HG03108 (cell line): ENCODE data around the gene SUOX.
"Not testable (repeated sequence)": the region's sequence is repeated elsewhere in the genome, so short reads cannot be mapped to it uniquely, and the experiment has no call there.

Experiments
- ATAC-seq: cut with Tn5 transposase; IDR thresholded peaks from one replicate; pipeline ENCODE4 v1.9.1; 2021; ENCODE audit warnings: moderate library complexity; ENCODE audit not compliant: unreplicated experiment

The SUOX gene

DNA sequence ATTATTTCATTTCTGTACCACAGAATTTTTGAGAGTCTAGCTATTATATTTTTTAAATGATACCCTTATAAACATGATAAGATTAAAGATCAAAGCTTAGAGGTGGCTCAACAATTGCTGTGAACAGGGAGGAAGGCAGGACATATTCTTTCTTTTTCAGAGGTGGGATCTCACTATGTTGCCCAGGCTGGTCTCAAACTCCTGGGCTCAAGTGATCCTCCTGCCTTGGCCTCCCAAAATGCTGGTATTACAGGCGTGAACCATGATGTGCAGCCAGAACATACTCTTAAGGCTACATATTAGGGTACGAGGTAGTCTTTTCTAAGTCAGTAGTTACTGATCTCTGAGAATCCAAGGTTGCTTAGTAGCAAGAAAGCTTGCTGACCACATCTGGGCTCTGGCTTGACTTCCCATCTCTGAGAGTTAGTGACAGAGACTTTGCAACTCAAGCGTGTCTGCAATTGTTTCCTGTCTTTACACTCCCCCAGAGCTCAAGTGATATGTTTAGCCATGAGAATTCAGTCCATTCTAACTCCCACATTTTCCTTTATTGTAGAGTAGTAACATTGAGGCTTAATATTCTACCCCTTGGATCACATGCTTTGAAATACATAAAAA is 14.6 kb upstream of the SUOX start:
- peak; percentile 93 for ATAC-seq

DNA sequence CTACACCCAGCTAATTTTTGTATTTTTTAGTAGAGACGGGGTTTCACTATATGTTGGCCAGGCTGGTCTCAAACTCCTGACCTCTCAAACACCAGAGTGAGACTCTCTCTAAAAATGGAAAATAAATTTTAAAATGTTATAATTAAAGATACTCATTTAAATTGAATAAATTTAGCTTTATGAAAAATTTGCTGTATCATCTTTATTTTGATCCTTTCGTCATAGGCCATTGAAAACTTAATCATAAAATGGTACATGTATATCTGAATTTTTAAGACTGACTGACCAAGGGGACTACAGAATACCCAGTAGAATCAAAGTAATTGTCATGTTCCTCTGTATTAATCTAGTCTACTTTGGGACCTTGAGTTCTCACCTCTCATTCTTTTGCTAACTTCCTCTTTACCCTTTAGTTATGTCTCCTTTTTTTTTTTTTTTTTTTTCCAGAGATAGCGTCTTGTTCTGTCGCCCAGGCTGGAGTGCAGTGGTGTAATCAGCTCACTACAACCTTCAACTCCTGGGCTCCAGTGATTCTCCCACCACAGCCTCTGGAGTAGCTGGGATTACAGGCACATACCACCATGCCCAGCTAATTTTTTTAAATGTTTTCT is 13.7 kb upstream of the SUOX start:
- ATAC-seq = no peak

DNA sequence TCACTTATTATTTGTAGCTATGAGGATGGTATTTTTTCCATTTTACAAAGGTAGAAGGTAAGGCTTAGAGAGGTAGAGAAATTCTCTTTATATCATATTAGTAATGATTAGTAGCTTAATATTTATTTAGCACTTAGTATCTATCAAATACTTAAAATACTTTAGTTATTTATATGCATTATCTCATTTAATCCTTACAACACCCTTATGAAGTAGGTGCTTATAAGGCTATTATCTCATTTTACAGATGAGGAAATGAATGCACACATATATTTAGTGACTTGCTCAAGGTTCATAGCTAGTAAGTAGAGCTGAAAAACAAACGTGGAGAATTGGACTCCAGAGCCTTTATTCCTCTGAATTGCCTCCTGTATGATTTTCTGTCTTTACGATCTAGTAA is 12.2 kb upstream of the SUOX start:
- no peak for ATAC-seq

- no peak for ATAC-seq
Measured at GRCh38 chr12:55985341-55985740, 11.7 kb upstream of the SUOX start.

DNA sequence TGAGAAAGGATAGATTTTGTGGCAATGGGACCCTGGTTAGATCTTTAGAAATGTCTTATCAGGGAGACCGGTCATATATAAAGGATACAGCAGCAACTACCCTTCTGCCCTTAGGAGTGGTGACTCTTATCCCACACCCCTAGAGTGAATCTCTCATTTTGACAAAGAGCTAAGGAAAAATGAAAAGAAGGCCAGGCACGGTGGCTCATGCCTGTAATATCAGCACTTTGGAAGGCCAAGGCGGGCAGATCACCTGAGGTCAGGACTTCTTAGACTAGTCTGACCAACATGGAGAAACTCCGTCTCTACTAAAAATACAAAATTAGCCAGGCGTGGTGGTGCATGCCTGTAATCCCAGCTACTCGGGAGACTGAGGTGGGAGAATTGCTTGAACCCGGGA is 11.1 kb upstream of the SUOX start:
- ATAC-seq = not testable (repeated sequence)

DNA sequence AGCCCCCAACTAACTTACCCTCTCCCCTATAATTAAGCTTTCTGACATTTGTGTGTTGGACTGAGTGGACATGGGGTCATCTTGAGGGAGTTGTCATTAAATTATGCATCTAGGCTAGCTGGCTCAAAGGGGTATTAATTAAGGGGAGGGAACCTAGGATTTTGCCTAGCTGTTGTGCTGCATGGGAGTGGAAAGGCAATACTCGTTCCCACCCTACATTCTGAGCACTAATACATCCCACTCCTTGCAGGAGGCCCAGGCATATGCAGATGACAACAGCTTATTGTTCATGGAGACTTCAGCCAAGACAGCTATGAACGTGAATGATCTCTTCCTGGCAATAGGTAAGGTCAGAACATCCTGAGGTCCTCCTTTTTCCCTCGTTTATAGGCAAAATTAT is 6.0 kb upstream of the SUOX start:
- no peak for ATAC-seq

- ATAC-seq = no peak
Measured at GRCh38 chr12:55993230-55993853, 3.7 kb upstream of the SUOX start.

DNA sequence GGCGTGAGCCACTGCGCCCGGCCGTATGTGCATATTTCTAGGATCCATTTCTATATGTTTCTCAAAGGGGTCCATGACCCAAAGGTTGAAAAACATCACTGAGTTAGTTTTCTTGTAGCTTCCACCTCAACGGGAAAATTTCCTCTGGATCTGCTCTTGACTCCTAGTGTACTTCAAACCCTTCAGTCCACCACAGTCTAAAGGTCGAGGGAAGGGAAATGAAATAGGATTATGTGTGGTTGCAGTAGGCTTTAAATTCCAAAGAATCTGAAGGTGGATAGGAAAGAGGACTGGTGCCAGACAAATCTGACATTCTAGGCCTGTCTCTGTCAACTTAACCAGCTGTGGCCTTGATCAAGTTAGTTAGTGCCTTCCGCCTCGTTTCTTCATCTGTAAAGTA is 1.7 kb upstream of the SUOX start:
- ATAC-seq = no peak

GRCh38 chr12:55996201-55996714 is 818 bp upstream of the SUOX start:
- ATAC-seq = no peak

DNA sequence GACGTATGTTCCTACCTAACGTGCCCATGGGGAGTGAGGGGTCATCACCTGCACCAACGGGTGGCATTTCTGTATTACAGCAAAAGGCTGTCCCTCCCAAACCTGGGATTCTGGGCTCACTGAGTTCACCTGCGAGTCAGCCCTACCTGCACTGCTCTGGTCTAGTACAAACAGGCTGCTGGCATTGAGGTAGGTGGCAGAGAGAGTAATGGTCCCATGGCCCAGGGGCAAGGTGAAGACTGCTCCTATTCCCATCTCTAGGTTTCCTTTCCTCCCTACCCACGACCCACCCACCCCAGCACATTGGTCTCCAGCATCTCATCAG is 421 bp downstream of the SUOX start:
- no peak for ATAC-seq

GRCh38 chr12:55999522-55999921 is 2.4 kb downstream of the SUOX start:
- ATAC-seq = not testable (repeated sequence)

DNA sequence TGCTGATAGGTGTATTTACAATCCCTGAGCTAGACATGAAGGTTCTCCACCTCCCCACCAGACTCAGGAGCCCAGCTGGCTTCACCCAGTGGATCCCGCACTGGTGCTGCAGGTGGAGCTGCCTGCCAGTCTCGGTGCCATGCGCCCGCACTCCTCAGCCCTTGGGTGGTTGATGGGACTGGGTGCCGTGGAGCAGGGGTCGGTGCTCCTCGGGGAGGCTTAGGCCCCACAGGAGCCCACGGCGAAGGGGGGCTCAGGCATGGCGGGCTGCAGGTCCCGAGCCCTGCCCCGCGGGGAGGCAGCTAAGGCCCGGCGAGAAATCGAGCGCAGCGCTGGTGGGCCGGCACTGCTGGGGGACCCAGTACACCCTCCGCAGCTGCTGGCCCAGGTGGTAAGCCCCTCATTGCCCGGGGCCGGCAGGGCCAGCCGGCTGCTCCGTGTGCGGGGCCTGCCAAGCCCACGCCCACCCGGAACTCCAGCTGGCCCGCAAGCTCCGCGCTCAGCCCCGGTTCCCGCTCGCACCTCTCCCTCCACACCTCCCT is 3.0 kb downstream of the SUOX start:
- ATAC-seq = not testable (repeated sequence)

DNA sequence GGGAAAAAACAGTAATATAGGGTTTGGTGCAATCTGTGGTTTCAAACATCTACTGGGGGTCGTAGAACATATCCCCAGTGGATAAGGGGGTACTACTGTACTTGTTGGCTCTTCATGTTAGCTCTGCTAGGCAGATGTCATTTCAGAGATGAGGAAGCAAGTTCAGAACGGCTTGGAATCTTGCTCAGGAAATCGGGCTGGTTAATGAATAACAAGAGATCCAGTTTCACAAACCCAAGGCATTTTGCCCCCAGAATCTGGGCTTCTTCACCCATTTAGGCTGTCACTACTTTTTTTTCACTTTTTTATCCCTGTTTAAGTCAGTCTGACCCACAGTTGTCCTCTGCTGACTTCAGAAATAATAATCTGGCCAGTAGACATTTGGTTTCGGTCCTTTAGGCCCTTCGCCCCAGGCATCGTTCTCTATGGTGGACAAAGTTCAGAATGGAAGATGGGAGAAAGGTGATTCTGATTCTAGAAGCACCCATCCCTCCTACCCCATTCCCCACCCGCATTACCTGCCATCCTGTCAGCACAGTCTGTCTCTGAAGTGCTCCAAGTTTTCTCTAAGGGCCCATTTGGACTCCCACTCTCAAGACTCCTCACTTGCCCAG is 4.5 kb downstream of the SUOX start:
- no peak for ATAC-seq

DNA sequence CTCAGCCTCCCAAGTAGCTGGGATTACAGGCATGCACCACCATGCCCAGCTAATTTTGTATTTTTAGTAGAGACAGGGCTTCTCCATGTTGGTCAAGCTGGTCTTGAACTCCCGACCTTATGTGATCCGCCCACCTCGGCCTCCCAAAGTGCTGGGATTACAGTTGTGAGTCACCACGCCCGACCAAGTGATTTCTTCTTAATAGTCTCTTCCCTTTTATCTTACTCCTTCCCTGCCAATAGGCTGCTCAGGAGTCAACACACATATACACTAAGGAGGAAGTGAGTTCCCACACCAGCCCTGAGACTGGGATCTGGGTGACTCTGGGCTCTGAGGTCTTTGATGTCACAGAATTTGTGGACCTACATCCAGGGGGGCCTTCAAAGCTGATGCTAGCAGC is 6.3 kb downstream of the SUOX start:
- ATAC-seq = not testable (repeated sequence)

- ATAC-seq = no peak
Measured at GRCh38 chr12:56004211-56004610, 7.1 kb downstream of the SUOX start.

GRCh38 chr12:56007564-56008559 is 10.8 kb downstream of the SUOX start:
- ATAC-seq = no peak

- no peak for ATAC-seq
Measured at GRCh38 chr12:56010111-56010570, 13.1 kb downstream of the SUOX start.

GRCh38 chr12:56011509-56012090 is 14.5 kb downstream of the SUOX start:
- no peak for ATAC-seq

DNA sequence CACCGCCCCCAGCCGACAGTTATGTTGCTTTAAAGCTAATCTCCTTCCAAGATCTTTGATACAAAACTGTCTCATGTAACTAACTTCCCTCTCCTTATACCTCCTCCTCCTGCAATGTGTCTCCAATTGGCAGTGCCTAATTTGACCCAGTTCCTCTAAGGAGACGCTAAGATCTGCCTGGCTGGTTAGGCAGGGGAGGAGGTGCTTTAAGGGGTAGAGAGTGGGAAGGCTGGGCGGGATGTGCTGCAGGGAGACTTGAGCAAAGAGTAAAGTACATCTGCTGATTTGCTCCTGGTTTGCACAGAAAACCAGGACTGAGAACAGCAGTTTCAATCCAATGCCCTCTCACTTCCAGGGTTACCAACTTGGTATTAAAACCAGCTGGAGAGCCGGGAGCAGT is 16.4 kb downstream of the SUOX start:
- no peak for ATAC-seq

GRCh38 chr12:56014205-56014604 is 17.1 kb downstream of the SUOX start:
- no peak for ATAC-seq
